SKM-1 (cell line): Measurements from ENCODE around the gene MST1.
"Not testable (repeated sequence)": the region's sequence is repeated elsewhere in the genome, so short reads cannot be mapped to it uniquely, and the experiment has no call there.

ENCODE experiments used
- DNase-seq: peaks from one replicate; lab custom pipeline; 2025; ENCODE audit not compliant: unreplicated experiment; lab: John Stamatoyannopoulos, UW

The MST1 gene

DNA sequence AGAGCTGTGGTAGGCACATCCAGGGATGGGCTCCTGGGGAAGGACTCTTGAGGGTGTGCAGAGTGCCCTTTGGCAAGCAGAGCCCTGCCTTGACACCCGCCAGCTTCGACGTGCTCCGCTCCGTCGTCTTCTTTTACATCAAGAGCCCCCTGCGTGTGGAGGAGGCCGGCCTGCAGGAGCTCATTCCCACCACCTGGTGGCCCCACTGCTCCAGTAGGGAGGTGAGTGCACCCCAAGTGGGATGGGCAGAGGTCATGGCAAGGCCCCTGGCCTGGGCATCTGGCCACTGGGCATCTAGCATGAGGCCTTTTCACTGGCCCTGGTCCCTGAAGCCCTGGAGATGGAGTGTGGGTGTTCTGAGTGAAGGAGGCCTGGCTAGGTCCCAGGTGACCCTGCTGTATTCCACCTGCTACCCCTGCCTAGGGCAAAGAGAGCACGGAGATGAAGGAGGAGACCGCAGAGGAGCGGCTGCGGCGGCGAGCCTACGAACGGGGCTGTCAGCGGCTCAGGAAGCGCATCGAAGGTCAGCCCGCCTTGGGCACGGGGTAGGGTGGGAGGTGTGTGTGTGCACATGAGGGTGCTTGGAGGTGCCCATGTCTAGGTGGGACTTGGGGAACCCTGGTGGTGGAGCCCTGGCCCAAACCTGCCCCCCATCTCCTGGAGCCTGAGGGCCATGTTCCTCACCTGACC, 12.3 kb upstream of the MST1 start:
- DNase-seq, result no peak

DNA sequence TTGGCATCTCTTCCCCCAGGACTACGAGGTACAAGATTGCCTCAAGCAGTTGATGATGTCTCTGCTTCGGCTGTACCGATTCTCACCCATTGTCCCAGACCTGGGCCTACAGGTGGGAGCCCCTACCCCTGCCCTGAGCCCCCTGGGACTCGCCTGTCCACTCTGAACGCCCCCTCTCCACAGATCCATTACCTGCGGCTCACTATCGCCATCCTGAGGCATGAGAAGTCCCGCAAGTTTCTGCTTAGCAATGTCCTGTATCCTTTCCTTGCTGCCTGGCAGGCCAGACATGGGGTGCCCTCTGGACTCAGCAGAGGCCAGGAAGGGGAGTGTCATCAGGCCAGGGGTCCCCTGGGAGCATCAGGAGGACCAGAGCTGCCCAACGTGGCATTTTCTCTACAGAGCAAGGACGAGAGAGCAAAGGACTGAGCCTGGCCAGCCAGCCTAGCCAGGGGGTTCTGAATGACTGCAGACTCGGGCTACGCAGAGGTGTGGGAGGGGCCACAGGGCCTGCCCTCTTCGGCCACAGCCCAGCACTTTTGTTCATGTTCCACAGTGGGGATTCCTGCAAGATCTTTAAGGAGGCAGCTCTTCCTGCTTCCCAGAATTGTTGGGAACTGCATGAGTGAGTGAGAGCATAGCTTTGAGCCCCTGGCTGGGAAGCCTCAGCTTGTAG, 11.3 kb upstream of the MST1 start:
- no peak for DNase-seq

DNA sequence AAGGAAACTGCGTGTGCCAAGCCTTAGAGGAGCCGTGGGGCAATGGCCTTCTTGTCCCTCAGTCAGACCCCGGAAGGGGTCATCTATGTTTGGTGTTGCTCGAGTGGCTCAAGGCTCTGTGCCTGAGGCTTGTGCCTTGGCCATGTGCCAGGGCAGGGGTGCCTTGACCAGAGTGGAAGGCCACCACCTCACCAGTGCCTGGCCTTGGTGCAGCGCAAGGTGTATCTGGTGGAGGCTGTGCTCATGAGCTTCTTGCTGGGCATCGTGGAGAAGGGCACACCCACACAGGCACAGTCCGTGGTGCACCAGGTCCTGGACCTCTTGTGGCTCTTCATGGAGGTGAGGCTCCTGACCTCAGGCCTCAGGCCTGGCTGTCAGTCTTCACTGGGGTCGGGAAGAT, 10.7 kb upstream of the MST1 start:
- DNase-seq, result no peak

DNA sequence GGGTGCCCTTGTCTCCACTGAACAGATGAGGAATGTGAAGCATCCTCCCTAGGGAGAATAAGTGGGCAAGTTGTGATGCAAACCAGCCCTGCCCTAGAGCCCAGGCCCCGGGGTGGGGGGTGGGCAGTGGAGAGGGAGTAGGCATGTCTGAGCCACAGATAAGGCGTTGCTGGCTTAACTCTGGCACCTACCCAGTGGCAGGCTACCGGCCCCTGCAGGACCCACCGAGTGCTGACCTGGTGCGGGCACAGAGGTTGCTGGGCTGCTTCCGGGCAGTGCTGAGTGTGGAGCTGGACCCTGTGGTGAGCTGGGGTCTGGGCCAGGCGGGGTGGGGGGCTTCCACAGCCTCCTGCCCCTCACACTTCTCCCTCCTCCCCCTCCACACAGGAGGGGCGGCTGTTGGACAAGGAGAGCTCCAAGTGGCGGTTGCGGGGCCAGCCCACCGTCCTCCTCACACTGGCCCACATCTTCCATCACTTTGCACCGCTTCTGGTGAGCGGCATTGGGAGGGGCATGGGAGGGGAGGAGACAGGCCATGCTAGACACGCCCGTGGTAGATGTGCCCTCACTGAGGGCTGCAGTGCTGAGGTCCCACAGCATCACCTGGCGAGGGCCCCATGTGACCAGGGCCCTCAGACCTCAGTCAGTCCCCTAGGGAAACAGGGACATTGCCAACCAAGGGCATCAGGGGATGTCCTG, 10.2 kb upstream of the MST1 start:
- no peak for DNase-seq

DNA sequence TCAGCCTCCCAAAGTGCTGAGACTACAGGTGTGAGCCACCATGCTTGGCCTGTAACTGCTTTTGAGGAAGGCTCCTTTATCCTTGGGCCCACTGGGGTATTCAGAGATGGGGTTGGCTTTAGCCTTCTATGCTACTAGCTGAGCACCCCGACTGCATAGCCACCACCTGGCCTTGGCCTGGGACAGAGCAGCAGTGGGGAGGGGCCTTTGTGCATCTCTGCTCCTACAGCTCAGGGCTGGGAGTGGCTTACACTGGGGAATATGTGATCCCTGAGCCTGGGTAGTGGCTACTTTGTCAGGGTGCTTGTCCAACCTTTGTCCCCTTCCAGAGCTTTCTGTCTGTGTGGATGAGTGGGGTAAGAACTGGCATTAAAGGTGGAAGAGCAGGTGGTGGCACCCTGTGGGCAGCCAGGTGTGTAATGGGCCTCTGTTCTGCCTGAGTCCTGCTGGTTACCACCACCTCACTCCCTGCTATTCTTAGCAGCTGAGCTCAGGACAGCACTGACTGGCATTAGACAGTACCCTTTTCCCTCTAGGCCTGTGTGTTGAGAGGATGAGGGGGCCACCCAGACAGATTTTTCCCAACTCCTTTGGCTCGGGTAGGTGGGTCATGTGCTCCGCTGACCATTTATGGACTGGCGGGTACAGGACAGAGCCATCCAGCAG, 6.2 kb upstream of the MST1 start:
- DNase-seq, result not testable (repeated sequence)

DNA sequence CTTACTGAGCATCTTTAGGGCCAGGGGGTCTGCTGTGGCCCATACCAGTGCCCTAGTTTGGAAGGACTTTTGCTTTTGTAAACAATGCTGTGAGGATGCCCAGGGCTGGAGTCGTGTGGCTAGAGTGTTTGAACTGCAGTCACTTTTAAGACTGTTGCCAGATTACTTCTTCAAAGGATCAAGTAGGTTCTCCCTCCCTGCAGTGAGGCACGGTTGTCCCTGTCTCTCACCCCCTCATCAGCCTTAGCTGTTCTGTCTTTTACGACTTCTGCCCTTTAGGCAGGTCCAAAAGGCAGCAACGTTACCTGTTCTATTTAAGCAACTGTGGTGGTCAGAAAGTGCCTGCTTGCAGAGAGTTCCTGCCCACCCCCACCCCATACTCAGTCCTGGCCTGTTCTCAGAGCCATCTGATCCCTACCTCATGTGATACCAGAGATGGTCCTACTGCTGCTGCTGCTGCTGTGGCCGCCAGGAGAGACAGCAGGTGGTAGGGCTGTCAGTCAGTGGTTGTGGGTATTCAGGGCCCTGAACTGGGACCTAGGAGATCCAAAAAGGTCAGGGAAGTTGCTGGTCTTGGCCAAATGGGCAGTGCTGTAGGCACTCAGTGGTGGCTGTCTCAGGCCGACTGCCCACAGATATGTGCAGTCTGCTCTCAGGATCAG, 5.3 kb upstream of the MST1 start:
- not testable (repeated sequence) for DNase-seq

DNA sequence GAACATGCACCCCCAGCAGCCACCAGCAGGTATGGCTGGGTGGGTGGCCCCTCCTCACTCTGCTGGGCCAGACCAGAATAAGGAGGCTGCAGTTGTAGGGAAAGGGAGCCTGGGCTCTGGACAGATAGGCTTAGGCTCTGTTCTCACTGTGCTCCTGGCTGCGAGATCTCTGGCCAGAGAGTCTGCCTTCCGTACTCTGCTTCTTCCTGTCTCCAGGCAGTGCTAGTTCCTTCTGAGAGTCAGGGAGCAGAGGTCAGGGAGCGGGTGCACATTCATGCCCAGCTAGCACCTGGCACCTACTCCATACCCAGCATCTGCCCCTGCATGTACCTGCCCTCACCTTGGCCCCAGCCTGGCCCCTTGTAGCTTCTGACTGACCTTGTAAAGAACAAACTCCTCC, 2.2 kb upstream of the MST1 start:
- not testable (repeated sequence) for DNase-seq

DNA sequence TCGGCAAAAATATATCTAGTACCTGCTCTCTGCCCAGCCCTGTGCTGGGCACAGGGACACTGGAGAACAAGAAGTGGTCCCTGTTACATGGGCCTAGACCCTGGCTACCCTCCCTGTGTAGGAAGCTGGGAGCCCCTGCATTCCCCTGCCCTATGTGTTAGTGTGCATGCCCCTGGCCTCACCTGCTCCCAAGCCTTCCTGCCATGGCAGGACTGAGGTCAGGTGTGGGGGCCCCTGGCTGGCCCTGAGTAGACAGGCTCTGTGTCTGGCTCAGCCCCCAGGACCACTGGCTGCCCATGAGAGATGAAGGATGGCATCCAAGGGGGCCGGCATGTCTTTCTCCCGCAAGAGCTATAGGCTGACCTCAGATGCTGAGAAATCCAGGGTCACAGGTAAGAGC, 1.6 kb upstream of the MST1 start:
- DNase-seq, result not testable (repeated sequence)

DNA sequence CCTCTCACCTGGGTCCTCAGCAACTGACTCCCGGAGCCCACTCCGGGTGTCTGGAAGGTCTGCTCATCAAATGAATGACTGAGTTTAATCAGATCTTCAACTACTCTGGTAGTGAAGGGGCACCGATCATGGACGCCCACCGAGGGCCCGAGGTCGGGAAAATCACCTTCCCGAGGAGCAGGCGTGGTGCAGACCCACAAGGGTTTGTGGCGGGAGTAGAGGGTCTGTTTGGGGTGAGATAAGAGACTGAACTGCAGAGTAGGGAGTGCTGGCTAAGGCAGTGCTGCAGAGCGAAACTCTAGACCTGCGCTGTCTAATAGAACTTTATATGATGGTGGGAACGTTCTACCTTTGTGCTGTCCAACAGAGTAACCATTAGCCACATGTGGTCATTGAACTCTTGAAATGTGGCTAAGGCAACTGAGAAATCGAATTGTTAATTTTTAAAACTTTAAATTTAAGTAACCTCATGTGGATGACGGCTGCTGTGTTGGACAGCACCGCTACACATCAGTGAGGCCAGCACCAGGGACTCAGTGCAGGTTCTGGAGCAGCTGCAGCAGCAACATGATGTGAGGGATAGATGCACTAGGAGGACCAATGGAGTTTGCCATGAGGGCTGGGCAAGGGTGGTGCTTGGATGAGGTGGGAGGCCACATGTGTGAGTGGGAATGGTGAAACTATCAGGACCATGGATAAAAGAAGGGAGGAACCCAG, 792 bp upstream of the MST1 start:
- not testable (repeated sequence) for DNase-seq

DNA sequence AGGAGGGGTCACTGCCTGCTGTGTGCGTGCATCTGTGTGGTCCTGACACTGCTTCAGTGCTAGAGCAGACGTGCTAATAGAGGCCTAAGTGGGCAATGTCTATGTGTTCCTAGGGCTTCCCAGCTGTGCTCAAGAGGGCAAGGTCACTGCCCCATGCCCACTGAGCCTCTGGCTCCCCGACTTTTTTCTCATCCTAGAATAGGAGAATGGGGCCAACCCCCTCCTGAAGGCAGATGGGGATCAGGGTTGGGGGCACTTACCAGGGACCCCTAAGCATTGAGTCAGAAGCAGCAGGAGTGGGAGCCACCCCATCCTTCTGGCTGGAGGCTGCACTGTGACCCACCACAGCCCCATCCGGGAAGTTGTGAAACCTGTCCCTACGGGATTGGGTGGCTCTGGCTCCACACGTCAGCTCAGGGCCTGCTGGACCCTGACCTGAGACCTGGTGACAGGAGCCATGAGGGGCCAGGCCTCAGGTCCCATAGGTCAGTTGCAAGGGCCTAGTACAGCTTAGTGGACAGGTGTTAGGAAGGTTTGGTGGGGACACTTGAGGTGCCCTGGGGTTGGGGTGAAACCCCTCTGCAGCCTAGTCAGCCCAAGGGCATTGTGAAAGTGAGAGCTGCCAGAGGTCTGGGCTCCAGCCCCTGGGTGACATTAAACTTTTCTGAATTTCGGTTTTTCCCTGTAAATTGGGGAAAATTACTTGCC, 782 bp downstream of the MST1 start:
- not testable (repeated sequence) for DNase-seq

DNA sequence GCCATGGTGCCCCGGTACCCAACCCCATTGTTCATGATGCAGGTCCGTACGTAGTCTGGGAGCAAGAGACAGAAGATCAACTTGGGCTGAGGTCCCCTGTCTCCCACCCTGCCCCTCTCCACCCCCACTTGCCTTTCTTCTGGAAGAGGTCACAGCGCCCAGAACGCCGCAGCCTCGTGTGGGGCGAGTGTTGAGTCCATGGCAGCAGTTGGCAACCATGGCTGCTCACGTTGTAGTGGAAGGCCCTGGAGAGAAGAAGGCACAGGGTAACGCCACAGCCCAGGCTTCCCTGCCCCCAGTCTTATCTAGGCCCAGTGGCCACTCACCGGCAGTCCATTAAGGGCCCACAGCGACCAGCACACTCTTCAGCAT, 1.9 kb downstream of the MST1 start:
- DNase-seq, result not testable (repeated sequence)

DNA sequence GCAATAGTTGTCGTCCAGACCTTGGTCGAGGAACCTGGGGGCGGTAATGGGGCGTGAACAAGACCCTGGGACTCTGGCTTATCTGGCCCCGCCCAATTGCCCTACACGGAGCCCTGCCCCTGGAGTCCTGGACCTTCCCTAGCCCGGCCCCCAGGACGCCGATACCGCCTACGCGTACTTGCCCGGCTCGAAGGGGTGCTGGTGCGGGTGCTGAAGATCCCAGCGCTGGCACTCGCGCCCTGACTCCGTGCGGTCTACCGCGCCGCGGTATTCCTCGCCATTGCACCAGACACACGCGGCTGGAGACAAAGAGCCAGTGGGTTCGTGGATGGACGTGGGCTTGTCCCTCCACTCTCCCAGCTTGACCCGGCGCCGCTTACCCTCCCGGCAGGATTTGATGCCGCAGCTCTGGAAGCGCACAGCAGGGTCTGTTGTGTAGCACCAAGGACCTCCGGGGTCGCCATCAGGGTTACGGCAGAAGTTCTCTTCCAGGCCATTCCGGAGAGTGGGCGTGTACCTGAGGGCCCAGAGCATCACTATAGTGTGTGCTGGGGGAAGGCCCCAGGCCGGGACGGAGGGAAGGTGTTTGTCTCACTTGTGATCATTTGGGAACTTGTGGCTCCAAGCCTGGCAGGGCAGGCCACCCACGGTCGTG, 2.4 kb downstream of the MST1 start:
- DNase-seq, result not testable (repeated sequence)

DNA sequence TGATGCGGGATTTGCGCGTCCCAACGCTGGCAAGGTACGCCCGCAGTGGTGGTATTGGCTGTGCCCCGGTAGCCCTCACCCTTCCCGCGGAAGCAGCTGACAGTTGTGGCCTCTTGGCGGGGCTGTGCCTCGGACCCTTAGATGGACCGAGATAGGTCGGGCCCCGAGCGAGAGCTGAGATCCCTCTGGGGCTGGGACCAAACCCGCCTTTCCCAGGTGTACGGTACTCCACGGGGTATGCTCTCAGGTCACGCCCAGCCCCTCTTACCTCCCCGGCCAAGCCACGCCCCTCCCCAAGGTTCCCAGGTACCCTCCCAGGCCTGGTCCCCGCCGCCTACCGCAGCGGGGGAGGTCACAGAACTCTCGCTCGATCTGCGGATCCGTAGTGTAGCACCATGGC, 2.9 kb downstream of the MST1 start:
- not testable (repeated sequence) for DNase-seq

DNA sequence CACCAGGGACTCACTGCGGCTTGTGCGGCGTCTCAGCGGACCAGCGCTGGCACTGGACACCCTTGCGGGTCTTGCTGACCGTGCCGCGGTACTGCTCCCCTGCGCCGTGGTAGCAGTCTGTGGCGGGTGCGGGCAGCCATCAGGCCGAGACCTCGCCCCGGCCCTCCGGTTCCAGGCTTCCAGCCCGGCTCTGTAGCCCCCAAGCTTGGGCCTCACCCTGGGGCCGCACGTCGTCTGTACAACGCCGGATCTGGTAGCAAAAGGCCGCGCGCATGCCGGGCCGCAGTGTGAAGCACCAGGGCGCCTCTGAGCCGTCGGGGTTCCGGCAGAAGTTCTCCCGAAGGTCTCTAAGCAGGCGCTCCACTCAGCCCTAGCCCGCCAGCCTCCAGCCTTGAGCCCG, 3.4 kb downstream of the MST1 start:
- not testable (repeated sequence) for DNase-seq

DNA sequence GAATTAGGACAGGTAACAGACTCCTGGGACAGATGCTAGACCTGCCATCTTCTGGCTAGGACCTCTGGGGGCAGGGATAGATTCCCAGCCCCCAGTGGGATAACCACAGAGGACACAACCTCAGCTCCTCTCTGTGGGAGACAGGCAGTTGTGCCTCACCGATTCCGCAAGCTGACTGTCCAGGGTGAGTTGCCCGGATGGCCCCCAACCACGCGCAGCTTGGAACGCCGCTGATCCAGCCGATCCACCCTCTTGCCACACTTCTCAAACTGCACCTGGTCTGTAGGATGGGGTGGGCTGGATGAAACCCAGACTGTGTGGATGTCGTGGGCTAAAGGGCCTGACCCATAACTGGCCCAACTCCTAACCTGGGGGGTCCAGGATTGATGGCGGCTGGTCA, 4.2 kb downstream of the MST1 start:
- DNase-seq, result not testable (repeated sequence)

DNA sequence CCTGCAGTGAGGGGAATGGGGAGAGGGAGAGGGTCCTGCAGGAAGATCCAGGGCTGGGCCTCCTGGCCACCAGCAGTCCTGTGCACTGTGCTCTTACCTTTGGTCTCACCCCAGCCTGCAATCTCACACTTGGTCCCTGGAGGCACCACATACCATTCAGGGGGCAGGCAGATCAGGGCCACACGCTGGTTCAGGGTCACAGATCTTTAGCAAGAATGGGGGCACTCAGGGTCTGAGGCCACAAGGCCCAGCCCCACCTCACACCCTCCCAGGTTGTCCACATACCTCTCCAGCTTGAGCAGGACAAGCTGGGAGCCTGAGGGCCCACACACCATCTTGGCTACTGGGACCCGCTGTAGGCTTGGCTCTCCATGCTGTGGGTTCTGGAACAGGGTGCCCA, 4.8 kb downstream of the MST1 start:
- not testable (repeated sequence) for DNase-seq

DNA sequence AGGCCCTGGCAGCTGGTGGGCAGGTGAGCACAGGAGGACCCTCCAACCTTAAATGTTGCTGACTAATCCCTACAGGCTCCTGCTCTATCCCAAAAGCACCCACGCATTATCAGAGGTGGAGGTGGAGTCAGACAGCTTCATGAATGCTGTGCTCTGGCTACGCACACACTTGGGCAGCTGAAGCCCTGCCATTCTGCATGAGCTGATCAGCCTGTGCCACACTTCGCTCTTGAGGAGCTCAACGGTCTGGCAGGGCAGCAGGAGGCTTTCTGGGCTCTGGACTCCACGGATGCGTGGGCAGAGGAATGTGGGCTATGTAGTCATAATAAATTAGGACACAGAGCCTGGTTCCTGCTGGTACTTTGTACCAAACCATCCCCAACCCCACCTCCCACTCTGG, 6.1 kb downstream of the MST1 start:
- no peak for DNase-seq

DNA sequence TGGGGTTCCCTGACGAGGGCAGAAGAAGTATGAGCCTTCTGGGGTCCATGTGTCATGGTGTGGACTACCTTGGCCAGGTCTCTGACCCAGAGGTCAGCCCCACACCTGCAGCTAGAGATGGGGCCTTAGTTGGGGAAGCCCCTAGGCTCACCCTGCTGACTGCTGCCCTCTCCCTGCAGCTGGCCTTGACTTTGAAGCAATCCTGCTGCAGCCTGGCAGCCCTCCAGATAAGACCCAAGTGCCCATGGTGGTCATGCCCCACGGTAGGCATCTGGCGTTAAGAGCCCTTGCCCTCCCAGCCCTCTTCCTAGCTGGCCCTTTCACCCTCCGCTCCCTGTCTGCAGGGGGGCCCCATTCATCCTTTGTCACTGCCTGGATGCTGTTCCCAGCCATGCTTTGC, 7.7 kb downstream of the MST1 start:
- no peak for DNase-seq

DNA sequence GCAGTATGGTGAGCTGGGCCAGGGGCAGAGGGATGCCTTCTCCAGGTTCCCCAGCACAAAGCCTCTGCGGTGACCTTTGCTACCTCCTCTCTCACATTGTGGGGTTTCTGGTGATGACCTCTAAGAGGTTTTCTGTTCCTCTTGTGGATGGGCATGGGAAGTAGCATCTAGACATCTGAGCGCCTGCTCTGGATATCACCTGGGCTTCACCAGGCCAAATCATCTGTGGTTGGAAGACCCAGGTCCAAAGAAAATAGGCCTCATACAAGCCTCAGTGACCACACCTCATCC, 8.1 kb downstream of the MST1 start:
- DNase-seq, result no peak
